ENCODE data around the gene CCDC177.

DNA sequence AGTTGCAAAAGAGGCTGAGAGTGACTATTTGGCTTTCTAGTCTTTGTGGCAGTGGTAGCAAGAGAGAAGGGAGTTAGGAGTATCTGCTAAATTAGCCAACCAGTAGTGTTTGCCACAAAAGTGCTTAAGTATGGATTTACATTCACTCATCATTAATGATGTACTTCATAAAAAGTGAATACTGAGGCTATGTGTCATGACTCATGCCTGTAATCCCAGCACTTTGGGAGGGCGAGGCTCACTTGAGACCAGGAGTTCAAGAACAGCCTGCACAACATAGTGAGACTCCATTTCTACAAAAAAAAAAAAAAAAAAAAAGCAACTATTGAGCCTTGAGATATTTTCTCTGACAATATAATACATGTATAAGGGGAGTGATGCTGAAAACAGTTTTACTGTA lies 36.8 kb downstream of the CCDC177 start:
- TF ChIP-seq, protein P1, sequence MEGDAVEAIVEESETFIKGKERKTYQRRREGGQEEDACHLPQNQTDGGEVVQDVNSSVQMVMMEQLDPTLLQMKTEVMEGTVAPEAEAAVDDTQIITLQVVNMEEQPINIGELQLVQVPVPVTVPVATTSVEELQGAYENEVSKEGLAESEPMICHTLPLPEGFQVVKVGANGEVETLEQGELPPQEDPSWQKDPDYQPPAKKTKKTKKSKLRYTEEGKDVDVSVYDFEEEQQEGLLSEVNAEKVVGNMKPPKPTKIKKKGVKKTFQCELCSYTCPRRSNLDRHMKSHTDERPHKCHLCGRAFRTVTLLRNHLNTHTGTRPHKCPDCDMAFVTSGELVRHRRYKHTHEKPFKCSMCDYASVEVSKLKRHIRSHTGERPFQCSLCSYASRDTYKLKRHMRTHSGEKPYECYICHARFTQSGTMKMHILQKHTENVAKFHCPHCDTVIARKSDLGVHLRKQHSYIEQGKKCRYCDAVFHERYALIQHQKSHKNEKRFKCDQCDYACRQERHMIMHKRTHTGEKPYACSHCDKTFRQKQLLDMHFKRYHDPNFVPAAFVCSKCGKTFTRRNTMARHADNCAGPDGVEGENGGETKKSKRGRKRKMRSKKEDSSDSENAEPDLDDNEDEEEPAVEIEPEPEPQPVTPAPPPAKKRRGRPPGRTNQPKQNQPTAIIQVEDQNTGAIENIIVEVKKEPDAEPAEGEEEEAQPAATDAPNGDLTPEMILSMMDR (IDR thresholded peaks at IDR 0.05) = no peak
- TF ChIP-seq POLR2A (IDR thresholded peaks at IDR 0.05) = no peak

Measured in esophagus squamous epithelium (tissue), 4 donors.